Calu3 (cell line): ENCODE data around the gene RGS3. TPM values are rescaled to one million over a fixed set of nuclear protein-coding genes. Genes with fewer than 3 reads are reported as not detected.

Experiments used
- BruUV-seq: library from RNA; stranded (reverse); fragments of 400-500 nt; replicated peaks from 2 replicates; lab custom pipeline; 2021; lab: Mats Ljungman, UMichigan
- CTCF ChIA-PET: fragments of 300-600 bp; sonication (Branson Sonifier 250); formaldehyde crosslinking; loops from one replicate; lab custom pipeline; 2022; ENCODE audit warnings: antibody characterized with exemption; lab: Charles Lee
- DNase-seq: peaks from one replicate; pipeline ENCODE4 v3.0.0; 2022
- H3K27ac Mint-ChIP-seq: one replicate; pipeline ENCODE4 v1.8.0; 2022; ENCODE audit warnings: mixed read lengths; ENCODE audit not compliant: unreplicated experiment
- H3K27me3 Mint-ChIP-seq: one replicate; pipeline ENCODE4 v1.8.0; 2022; ENCODE audit warnings: mixed read lengths; ENCODE audit not compliant: unreplicated experiment
- H3K36me3 Mint-ChIP-seq: one replicate; pipeline ENCODE4 v1.8.0; 2022; ENCODE audit warnings: mild to moderate bottlenecking, moderate library complexity, mixed read lengths; ENCODE audit not compliant: insufficient read depth, unreplicated experiment
- H3K4me1 Mint-ChIP-seq: one replicate; pipeline ENCODE4 v1.8.0; 2022; ENCODE audit warnings: mild to moderate bottlenecking, low read depth, mixed read lengths; ENCODE audit not compliant: unreplicated experiment
- H3K4me3 Mint-ChIP-seq: one replicate; pipeline ENCODE4 v1.8.0; 2022; ENCODE audit warnings: mild to moderate bottlenecking, low read depth, moderate library complexity, mixed read lengths; ENCODE audit not compliant: unreplicated experiment
- H3K9me3 Mint-ChIP-seq: one replicate; pipeline ENCODE4 v1.8.0; 2022; ENCODE audit warnings: low read depth, mixed read lengths; ENCODE audit not compliant: unreplicated experiment
- intact Hi-C: fragments of 100-400 bp; cut with micrococcal nuclease; formaldehyde crosslinking; loops from one replicate; pipeline ENCODE4 v1.10.0; 2022; ENCODE audit not compliant: unreplicated experiment
- total RNA-seq: library from RNA; stranded (reverse); gene quantifications from 2 replicates; pipeline ENCODE4 v1.2.3, GENCODE V29; 2022
- TF ChIP-seq, protein P1 (sequence below): fragments of 200-600 bp; IDR thresholded peaks from one replicate; pipeline ENCODE4 v1.8.0; 2022; ENCODE audit warnings: antibody characterized with exemption; ENCODE audit not compliant: unreplicated experiment

Gene RGS3
- total RNA-seq, 1 experiment from 2014 or later, result 61.8 TPM

DNA sequence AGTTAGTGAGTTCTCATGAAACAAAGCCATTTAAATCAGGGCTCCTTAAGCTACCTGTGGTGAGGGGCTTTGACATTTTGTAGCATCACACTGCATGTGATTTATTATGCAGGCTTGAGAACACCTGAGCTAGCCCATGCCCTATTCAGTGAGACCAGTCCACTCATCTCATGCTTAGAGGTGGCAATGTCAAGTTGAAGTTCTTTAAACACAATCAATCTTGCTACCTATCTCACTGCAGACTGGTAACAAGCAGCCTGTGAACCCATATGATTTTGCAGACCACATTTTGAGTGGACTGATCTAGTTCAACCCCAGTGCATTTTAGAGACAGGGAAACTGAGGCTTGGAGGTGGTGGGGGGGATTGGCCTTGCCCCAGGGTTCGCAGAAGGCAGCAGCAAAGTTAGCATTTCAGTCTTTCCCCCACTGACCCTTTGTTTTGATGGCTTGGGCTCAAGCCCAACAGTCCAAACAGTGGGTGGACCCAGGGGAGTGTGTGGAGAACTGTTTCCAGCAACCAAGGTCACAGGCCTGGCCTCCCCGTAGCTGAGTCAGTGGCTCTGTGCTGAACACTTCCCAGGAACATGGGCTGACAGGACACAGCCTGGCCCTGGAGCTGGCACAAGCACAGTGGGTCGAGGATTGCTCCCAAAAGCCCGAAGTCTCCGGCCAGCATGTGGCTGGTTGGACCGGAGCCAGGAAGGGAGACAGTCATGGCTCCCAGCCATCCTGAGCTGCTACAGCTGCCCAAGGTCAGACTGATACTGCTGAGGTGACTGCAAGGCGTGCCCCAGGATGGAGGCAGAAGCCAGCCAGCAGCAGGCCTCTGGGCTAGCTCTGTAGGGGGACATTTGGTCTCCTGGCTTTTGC, 95.3 kb downstream of the RGS3 start:
- CTCF ChIA-PET, result no interaction called here
- peak; percentile 9 for DNase-seq
- H3K4me3 Mint-ChIP-seq, result no peak overlapping the region
- H3K4me1 Mint-ChIP-seq, result peaks cover 7% of the 10 kb centered on the region
- TF ChIP-seq, protein P1, sequence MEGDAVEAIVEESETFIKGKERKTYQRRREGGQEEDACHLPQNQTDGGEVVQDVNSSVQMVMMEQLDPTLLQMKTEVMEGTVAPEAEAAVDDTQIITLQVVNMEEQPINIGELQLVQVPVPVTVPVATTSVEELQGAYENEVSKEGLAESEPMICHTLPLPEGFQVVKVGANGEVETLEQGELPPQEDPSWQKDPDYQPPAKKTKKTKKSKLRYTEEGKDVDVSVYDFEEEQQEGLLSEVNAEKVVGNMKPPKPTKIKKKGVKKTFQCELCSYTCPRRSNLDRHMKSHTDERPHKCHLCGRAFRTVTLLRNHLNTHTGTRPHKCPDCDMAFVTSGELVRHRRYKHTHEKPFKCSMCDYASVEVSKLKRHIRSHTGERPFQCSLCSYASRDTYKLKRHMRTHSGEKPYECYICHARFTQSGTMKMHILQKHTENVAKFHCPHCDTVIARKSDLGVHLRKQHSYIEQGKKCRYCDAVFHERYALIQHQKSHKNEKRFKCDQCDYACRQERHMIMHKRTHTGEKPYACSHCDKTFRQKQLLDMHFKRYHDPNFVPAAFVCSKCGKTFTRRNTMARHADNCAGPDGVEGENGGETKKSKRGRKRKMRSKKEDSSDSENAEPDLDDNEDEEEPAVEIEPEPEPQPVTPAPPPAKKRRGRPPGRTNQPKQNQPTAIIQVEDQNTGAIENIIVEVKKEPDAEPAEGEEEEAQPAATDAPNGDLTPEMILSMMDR, result no peak
- H3K27me3 Mint-ChIP-seq, result no peaks in the 10 kb centered on the region
- intact Hi-C loops, result no loop called here
- no TSS peak for BruUV-seq
- H3K9me3 Mint-ChIP-seq, result no peaks in the 10 kb centered on the region
- H3K27ac Mint-ChIP-seq, result no peak overlapping the region
- peaks cover 9% of the 10 kb centered on the region for H3K36me3 Mint-ChIP-seq

DNA sequence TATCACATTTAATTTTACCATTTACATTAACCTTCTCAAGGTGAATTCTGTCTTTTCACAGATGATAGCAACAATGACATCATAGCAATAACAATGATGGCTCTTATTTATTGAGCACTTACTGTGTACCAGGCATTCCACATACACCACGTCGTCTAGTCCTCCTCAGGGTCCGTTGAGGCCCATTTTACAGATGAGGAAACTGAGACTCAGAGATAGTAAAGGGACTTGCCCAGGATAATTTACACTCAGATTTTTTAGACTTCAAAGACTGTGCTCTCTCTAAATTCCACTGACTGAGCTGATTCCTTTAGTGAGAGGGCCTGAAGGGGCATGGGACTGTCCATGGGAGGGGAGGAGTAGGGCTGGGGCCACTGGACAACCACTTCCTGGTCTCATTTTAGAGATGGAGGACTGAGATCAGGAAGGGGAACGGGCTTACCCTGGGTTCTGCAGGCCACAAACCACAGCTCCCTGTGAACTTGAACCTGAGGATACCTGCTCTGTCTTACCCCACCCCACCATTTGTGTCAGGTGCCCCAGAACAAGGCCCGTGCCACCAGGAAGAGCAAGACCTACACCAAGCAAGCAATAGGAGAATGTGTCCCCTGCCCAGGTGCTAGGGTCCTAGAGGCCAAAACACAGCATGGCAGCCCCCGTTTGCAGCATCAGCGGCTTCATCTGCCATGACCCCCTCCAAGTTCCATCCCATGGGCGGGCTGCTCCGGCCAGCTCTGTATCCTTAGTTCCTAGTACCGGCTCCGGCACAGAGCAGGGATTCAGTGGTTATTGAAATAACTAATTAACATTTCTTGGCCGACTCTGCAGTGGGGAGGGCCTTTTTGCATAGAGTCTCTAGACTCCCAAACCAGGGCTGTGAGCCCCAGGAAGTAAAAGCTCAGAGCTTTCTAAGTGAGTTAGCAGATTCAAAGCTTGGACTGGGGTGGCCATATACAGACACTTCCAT, 96.6 kb downstream of the RGS3 start:
- no peak overlapping the region for H3K4me3 Mint-ChIP-seq
- CTCF ChIA-PET, result no interaction called here
- no peaks in the 10 kb centered on the region for H3K9me3 Mint-ChIP-seq
- H3K27ac Mint-ChIP-seq, result peak overlapping the region; percentile 39
- peaks cover 19% of the 10 kb centered on the region for H3K4me1 Mint-ChIP-seq
- BruUV-seq, result no TSS peak
- H3K27me3 Mint-ChIP-seq, result no peaks in the 10 kb centered on the region
- intact Hi-C loops, result no loop called here
- TF ChIP-seq, protein P1, result no peak
- no peak for DNase-seq
- H3K36me3 Mint-ChIP-seq, result peaks cover 16% of the 10 kb centered on the region

GRCh38 chr9:113562653-113563381, 99.3 kb downstream of the RGS3 start:
- H3K27me3 Mint-ChIP-seq, result no peaks in the 10 kb centered on the region
- no TSS peak for BruUV-seq
- no peaks in the 10 kb centered on the region for H3K9me3 Mint-ChIP-seq

More at GRCh38 chr9:113562653-113563381, 99.3 kb downstream of the RGS3 start:
- no peak for DNase-seq
- CTCF ChIA-PET, result no interaction called here
- Mint-ChIP-seq H3K27ac (no peak overlapping the region), H3K36me3 (peaks cover 29% of the 10 kb centered on the region), H3K4me1 (peaks cover 21% of the 10 kb centered on the region), H3K4me3 (no peak overlapping the region)
- TF ChIP-seq, protein P1, result no peak
- intact Hi-C loops, result no loop called here
